ENCODE data around the gene SPOCK3.
A peak's percentile ranks its signal among the peaks of the same experiment; 100 is the strongest.
"Not testable (repeated sequence)": the region's sequence is repeated elsewhere in the genome, so short reads cannot be mapped to it uniquely, and the experiment has no call there.

The SPOCK3 gene

GRCh38 chr4:167234316-167234881 lies at the start of gene SPOCK3:
SPOCK3 (minus strand) TSS chr4:167234494.
- TF ChIP-seq CTCF (IDR thresholded peaks at IDR 0.05; ENCODE audit: low read depth, low read length, missing control alignments): no peak
- H3K4me3 ChIP-seq (ENCODE audit: low read depth, low read length): peak within 1 kb of the TSS; percentile 69
- in situ Hi-C loops (cut with HindIII; ENCODE audit: low sequenced_read_pairs): no loop called here
- DNase-seq (ENCODE audit: low read depth): peak; percentile 6

GRCh38 chr4:167282171-167282864 lies 48.0 kb upstream of the SPOCK3 start:
- in situ Hi-C loops (cut with HindIII; ENCODE audit: low sequenced_read_pairs): no loop called here
- no peak for TF ChIP-seq CTCF (IDR thresholded peaks at IDR 0.05; ENCODE audit: low read depth, low read length, missing control alignments)
- no peak overlapping the region for H3K4me3 ChIP-seq (ENCODE audit: low read depth, low read length)
- no peak for DNase-seq (ENCODE audit: low read depth)

GRCh38 chr4:167281545-167281944 lies 47.3 kb upstream of the SPOCK3 start:
- DNase-seq (ENCODE audit: low read depth); in situ Hi-C loops (cut with HindIII; ENCODE audit: low sequenced_read_pairs); H3K4me3 ChIP-seq (ENCODE audit: low read depth, low read length): not testable (repeated sequence)

- in situ Hi-C loops (cut with HindIII; ENCODE audit: low sequenced_read_pairs): no loop called here
- no peak for DNase-seq (ENCODE audit: low read depth)
- no peak overlapping the region for H3K4me3 ChIP-seq (ENCODE audit: low read depth, low read length)
- no peak for TF ChIP-seq CTCF (IDR thresholded peaks at IDR 0.05; ENCODE audit: low read depth, low read length, missing control alignments)
Measured at GRCh38 chr4:167274351-167274750, 40.1 kb upstream of the SPOCK3 start.

DNA sequence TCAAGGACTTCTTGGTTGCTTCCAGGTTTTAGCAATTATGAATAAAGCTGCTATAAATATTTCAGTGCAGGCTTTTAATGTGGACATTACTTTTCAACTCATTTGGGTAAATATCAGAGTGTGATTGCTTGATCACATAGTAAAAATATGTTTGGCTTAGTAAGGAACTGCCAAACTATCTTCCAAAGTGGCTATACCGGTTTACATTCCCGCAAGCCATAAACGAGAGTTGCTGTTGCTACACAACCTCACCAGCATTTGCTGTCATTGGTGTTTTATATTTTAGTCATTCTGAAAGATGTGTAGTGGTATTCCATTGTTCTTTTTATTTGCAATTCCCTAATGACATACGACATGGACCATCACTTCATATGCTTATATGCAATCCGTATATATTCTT lies 30.9 kb upstream of the SPOCK3 start:
- DNase-seq (ENCODE audit: low read depth): no peak
- H3K4me3 ChIP-seq (ENCODE audit: low read depth, low read length): no peak overlapping the region
- in situ Hi-C loops (cut with HindIII; ENCODE audit: low sequenced_read_pairs): no loop called here
- no peak for TF ChIP-seq CTCF (IDR thresholded peaks at IDR 0.05; ENCODE audit: low read depth, low read length, missing control alignments)

DNA sequence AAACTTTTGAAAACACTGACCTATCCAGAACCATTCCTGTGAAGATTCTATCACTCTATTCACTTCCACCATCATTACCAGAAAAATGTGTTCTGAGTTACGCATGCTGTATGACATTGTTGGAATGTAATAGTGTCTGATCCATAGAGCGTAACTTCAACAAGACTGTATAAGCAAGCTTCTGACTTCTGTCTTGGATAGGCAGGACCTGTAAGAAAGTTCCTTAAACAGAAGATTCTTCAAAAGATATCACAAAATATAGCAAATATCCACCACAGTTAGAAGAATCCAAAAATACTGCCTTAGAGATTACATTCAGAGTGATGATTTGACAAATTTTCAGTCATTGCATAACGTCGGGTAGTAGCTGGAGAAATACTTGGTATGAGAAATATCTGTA lies 14.0 kb upstream of the SPOCK3 start:
- TF ChIP-seq CTCF (IDR thresholded peaks at IDR 0.05; ENCODE audit: low read depth, low read length, missing control alignments): no peak
- no peak for DNase-seq (ENCODE audit: low read depth)
- in situ Hi-C loops (cut with HindIII; ENCODE audit: low sequenced_read_pairs): no loop called here
- H3K4me3 ChIP-seq (ENCODE audit: low read depth, low read length): no peak overlapping the region

DNA sequence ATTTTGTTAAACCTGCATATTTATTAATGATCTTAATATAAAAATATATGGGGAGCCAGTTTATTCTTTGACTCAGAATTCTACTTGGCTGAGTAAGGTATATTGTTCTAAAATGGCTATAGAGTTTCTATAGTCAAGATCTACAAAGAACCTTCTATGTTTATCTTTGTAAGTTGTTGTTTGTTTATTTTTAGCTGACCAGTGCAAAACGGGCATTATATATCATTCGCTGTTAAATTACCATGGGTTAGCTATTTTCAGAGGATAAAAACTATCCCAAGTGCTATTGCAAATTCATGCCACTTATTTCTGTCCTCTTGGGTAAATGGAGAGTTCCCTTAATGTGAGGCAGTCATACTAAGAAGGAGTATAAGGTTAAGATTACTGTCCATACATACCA lies 5.3 kb upstream of the SPOCK3 start:
- in situ Hi-C loops (cut with HindIII; ENCODE audit: low sequenced_read_pairs): no loop called here
- no peak overlapping the region for H3K4me3 ChIP-seq (ENCODE audit: low read depth, low read length)
- no peak for DNase-seq (ENCODE audit: low read depth)
- no peak for TF ChIP-seq CTCF (IDR thresholded peaks at IDR 0.05; ENCODE audit: low read depth, low read length, missing control alignments)
